OCI-LY1 (cell line): ENCODE measurements around the gene AKR1C8.

ENCODE experiments used
- EZH2 ChIP-seq: fragments of 200-600 bp; sonication (generic), shearing (Covaris generic); IDR thresholded peaks from 2 replicates; pipeline ENCODE4 v1.8.0; 2017; ENCODE audit warnings: borderline replicate concordance, mixed run types, mild to moderate bottlenecking, antibody characterized with exemption, low read length, moderate library complexity, mixed read lengths
- TF ChIP-seq, protein P1 (sequence below): fragments of 200-600 bp; sonication (generic), shearing (Covaris generic); IDR thresholded peaks from 2 replicates; pipeline ENCODE4 v1.5.1; 2017; ENCODE audit warnings: mild to moderate bottlenecking, antibody characterized with exemption, low read length, moderate library complexity, mixed read lengths

DNA sequence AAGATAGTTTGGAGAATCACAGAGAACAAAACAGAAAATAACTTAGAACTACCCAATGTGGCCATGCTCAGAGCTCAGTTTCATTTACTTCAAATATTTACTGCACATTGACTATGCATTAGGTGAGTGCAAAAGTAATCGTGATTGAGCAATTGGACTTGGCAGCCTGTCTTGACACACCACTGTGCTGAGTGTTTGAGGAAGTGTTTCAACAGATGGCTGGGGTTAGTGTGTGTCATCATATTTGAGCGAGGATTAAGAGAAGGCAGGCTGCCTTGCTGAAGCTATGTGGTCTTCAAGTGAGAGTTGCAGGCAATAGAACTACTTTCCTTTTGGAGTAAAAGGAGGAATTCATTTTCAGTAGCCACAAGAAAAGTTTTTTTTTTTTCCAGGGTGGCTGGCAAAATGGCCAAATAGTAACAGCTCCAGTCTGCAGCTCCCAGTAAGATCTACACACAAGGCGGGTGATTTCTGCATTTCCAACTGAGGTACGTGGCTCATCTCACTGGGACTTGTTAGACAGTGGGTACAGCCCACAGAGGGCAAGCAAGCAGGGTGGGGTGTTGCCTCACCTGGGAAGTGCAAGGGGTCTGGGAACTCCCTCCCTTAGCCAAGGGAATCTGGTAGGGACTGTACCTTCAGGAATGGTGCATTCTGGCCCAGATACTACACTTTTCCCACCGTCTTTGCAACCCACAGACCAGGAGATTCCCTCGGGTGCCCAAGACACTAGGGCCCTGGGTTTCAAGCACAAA lies 49.3 kb upstream of the AKR1C8 start:
- TF ChIP-seq, protein P1, sequence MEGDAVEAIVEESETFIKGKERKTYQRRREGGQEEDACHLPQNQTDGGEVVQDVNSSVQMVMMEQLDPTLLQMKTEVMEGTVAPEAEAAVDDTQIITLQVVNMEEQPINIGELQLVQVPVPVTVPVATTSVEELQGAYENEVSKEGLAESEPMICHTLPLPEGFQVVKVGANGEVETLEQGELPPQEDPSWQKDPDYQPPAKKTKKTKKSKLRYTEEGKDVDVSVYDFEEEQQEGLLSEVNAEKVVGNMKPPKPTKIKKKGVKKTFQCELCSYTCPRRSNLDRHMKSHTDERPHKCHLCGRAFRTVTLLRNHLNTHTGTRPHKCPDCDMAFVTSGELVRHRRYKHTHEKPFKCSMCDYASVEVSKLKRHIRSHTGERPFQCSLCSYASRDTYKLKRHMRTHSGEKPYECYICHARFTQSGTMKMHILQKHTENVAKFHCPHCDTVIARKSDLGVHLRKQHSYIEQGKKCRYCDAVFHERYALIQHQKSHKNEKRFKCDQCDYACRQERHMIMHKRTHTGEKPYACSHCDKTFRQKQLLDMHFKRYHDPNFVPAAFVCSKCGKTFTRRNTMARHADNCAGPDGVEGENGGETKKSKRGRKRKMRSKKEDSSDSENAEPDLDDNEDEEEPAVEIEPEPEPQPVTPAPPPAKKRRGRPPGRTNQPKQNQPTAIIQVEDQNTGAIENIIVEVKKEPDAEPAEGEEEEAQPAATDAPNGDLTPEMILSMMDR = no peak
- TF ChIP-seq EZH2 = no peak
